ENCODE results near the gene TTYH2.

TTYH2 gene

DNA sequence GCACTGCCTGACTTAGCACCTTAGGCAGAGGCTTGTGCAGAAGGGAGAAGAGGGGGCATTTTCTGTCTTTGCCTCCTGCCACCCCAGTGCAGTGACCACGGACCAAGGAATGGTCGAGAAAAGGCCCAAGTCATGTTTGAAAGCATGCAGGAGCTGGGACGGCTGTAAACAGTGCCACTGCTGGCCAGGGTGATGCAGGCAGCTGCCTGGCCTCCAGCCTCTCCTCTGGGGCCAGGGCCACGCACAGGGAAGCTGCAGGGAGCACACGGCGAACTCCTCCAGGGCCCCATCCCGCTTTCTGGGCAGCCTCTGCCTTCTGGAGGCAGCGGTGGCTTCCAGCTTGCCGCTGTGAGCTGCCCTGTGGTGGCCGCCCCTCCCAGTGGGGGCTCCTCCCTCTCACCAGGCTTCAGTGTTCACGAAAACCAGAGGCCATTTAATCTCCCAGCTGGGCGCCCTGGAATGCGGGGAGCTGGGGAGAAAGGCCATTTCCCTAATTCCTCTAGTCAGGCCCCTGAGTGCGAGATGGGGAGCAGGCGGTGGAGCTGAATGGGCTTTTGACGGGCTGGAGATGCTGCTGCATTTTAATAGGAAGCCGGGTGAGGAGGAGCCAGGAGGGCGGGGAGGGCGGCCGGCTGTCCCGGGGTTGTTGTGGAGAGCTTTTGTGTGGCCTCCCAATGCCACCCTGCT, 31.9 kb downstream of the TTYH2 start:
- no peaks in the 10 kb centered on the region for H3K36me3 ChIP-seq
- H3K27me3 ChIP-seq: no peaks in the 10 kb centered on the region
- no peak overlapping the region for H3K4me3 ChIP-seq (ENCODE audit: low read depth in 1 of 2, low read length in 1 of 2)
- H3K4me1 ChIP-seq (ENCODE audit: control insufficient read depth in 1 of 2, insufficient read depth in 1 of 2, low read depth in 1 of 2, low read length in 1 of 2): no peaks in the 10 kb centered on the region
- no peak overlapping the region for H3K27ac ChIP-seq
- TF ChIP-seq, protein P1, sequence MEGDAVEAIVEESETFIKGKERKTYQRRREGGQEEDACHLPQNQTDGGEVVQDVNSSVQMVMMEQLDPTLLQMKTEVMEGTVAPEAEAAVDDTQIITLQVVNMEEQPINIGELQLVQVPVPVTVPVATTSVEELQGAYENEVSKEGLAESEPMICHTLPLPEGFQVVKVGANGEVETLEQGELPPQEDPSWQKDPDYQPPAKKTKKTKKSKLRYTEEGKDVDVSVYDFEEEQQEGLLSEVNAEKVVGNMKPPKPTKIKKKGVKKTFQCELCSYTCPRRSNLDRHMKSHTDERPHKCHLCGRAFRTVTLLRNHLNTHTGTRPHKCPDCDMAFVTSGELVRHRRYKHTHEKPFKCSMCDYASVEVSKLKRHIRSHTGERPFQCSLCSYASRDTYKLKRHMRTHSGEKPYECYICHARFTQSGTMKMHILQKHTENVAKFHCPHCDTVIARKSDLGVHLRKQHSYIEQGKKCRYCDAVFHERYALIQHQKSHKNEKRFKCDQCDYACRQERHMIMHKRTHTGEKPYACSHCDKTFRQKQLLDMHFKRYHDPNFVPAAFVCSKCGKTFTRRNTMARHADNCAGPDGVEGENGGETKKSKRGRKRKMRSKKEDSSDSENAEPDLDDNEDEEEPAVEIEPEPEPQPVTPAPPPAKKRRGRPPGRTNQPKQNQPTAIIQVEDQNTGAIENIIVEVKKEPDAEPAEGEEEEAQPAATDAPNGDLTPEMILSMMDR (IDR thresholded peaks at IDR 0.05): no peak
- H3K9me3 ChIP-seq: no peaks in the 10 kb centered on the region

DNA sequence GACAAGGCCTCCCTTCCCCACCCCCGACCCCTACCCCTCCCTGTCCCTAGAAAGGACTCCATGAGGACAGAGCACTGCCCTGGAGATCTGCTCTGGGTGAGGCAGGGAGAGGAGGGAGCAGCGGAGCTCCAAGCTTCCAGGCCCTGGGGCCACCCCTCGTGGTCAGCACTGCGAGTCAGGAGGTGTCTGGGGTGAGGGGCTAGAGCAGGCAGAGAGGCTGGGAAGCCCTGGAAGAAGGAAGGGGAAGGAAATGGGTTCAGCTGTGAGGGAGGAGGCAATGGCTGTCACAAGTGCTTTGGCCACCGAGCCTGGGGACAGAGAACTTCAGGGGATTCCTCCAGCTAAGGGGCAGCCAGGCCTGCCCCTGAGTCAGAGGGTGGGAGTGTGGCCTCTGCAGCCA, 32.5 kb downstream of the TTYH2 start:
- TF ChIP-seq, protein P1 (IDR thresholded peaks at IDR 0.05): no peak
- Histone ChIP-seq H3K27ac (no peak overlapping the region), H3K4me3 (ENCODE audit: low read depth in 1 of 2, low read length in 1 of 2) (no peak overlapping the region), H3K9me3 (no peaks in the 10 kb centered on the region), H3K27me3 (no peaks in the 10 kb centered on the region), H3K4me1 (ENCODE audit: control insufficient read depth in 1 of 2, insufficient read depth in 1 of 2, low read depth in 1 of 2, low read length in 1 of 2) (no peaks in the 10 kb centered on the region), H3K36me3 (no peaks in the 10 kb centered on the region)

- no peak overlapping the region for H3K27ac ChIP-seq
- TF ChIP-seq, protein P1 (IDR thresholded peaks at IDR 0.05): no peak
- H3K27me3 ChIP-seq: no peaks in the 10 kb centered on the region
- H3K4me3 ChIP-seq (ENCODE audit: low read depth in 1 of 2, low read length in 1 of 2): no peak overlapping the region
- no peaks in the 10 kb centered on the region for H3K9me3 ChIP-seq
- H3K4me1 ChIP-seq (ENCODE audit: control insufficient read depth in 1 of 2, insufficient read depth in 1 of 2, low read depth in 1 of 2, low read length in 1 of 2): no peaks in the 10 kb centered on the region
- H3K36me3 ChIP-seq: no peaks in the 10 kb centered on the region
Measured at GRCh38 chr17:74249590-74250270, 36.4 kb downstream of the TTYH2 start.

DNA sequence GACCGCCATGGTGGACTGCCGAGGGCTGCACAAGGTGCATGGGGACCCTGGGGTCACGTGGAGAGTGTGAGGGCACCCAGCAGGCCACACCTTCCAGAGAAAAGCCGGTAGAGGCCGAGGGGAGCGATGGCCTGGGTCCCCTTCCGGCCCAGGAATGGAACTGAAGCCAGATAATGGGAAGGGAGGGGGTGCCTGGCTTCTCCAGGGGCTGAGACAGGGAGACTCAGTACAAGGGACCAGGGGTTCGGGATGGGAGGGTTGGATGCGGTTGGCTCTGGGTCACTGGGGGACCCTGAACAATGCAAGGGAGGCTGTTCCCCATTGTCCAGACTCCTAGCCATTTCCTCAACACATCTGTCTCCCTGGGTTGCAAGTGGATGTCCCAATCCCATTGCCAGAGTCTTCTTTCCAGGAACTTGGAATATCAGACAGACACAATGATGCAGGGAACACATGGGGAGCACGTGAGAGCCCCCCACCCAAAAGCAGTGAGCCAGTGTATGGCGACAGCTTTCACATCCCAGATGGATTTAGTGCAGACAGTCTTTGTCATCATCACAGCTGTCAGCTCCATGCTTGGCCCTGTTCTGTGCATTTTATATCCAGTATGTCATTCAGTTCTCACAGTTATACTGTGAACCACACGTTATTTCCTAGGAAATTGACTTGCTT, 37.1 kb downstream of the TTYH2 start:
- TF ChIP-seq, protein P1 (IDR thresholded peaks at IDR 0.05): no peak
- H3K27ac ChIP-seq: no peak overlapping the region

DNA sequence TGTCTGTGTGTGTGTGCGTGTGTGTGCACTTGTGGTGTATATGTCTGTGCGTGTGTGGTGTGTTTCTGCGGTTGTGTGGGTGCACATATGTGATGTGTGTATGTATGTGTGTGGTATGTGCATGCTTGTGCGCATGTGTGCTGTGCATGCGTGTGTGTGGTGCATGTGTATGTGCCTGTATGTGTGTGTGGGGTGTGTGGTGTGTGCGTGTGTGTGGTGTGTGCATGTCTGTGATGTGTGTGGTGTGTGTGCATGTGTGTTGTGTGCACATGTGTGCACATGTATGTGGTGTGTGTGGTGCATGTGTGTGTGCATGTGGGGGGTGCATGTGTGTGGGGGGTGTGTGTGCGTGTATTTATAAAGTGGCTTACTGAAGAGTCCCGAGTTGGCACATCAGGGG, 37.7 kb downstream of the TTYH2 start:
- H3K36me3 ChIP-seq: no peaks in the 10 kb centered on the region
- TF ChIP-seq, protein P1 (IDR thresholded peaks at IDR 0.05): no peak

More for the DNA sequence above, 37.1 kb downstream of the TTYH2 start:
- Histone ChIP-seq H3K36me3 (no peaks in the 10 kb centered on the region), H3K4me3 (ENCODE audit: low read depth in 1 of 2, low read length in 1 of 2) (no peak overlapping the region), H3K4me1 (ENCODE audit: control insufficient read depth in 1 of 2, insufficient read depth in 1 of 2, low read depth in 1 of 2, low read length in 1 of 2) (no peaks in the 10 kb centered on the region), H3K27me3 (no peaks in the 10 kb centered on the region), H3K9me3 (no peaks in the 10 kb centered on the region)

More for the DNA sequence above, 37.7 kb downstream of the TTYH2 start:
- no peak overlapping the region for H3K4me3 ChIP-seq (ENCODE audit: low read depth in 1 of 2, low read length in 1 of 2)
- H3K27ac ChIP-seq: no peak overlapping the region
- H3K9me3 ChIP-seq: no peaks in the 10 kb centered on the region
- no peaks in the 10 kb centered on the region for H3K27me3 ChIP-seq
- H3K4me1 ChIP-seq (ENCODE audit: control insufficient read depth in 1 of 2, insufficient read depth in 1 of 2, low read depth in 1 of 2, low read length in 1 of 2): no peaks in the 10 kb centered on the region

All from neutrophil (primary cell).